H9 (cell line): Measurements from ENCODE around the gene ALDH1A1. TPM values are rescaled to one million over a fixed set of nuclear protein-coding genes. Genes with fewer than 3 reads are reported as not detected.

Experiments used
- DNase-seq: peaks from one replicate; pipeline ENCODE4 v3.0.0-alpha.2; 2017
- H2AFZ ChIP-seq: one replicate; pipeline ENCODE4 v1.6.1; 2013; ENCODE audit warnings: mild to moderate bottlenecking, low read length, control low read depth, moderate library complexity
- H2AK5ac ChIP-seq: 2 replicates; pipeline ENCODE4 v1.6.1; 2013; ENCODE audit warnings: low read length, control low read depth, mixed read lengths; ENCODE audit not compliant: insufficient read length
- H2BK120ac ChIP-seq: one replicate; pipeline ENCODE4 v1.6.1; 2013; ENCODE audit warnings: low read depth, mild to moderate bottlenecking, low read length, control low read depth, inconsistent platforms; ENCODE audit not compliant: poor library complexity, severe bottlenecking
- H2BK12ac ChIP-seq: 2 replicates; pipeline ENCODE4 v1.6.1; 2013; ENCODE audit warnings: low read length, control low read depth, mixed read lengths, low read depth; ENCODE audit not compliant: insufficient read length
- H2BK15ac ChIP-seq: 2 replicates; pipeline ENCODE4 v1.6.1; 2013; ENCODE audit warnings: low read depth, low read length, control low read depth
- H2BK20ac ChIP-seq: one replicate; pipeline ENCODE4 v1.6.1; 2013; ENCODE audit warnings: low read depth, mild to moderate bottlenecking, low read length, control low read depth, inconsistent platforms; ENCODE audit not compliant: poor library complexity, severe bottlenecking
- H2BK5ac ChIP-seq: 2 replicates; pipeline ENCODE4 v1.6.1; 2013; ENCODE audit warnings: low read length, control low read depth, mixed read lengths; ENCODE audit not compliant: insufficient read length
- H3K14ac ChIP-seq: 2 replicates; pipeline ENCODE4 v1.6.1; 2013; ENCODE audit warnings: low read length, control low read depth; ENCODE audit not compliant: insufficient read depth
- H3K18ac ChIP-seq: 2 replicates; pipeline ENCODE4 v1.6.1; 2013; ENCODE audit warnings: low read depth, mild to moderate bottlenecking, mixed read lengths, low read length, control low read depth; ENCODE audit not compliant: insufficient read length
- H3K23ac ChIP-seq: 2 replicates; pipeline ENCODE4 v1.6.1; 2013; ENCODE audit warnings: low read length, control low read depth, mixed read lengths, low read depth; ENCODE audit not compliant: insufficient read length
- H3K23me2 ChIP-seq: 2 replicates; pipeline ENCODE4 v1.6.1; 2013; ENCODE audit warnings: low read depth, mild to moderate bottlenecking, mixed read lengths, low read length, control low read depth; ENCODE audit not compliant: insufficient read length, poor library complexity, severe bottlenecking
- H3K27ac ChIP-seq: 2 replicates; pipeline ENCODE4 v1.5.1; 2013; ENCODE audit warnings: low read length, control low read depth, mixed read lengths, low read depth; ENCODE audit not compliant: insufficient read length
- H3K27me3 ChIP-seq: 2 replicates; pipeline ENCODE4 v1.6.1; 2013; ENCODE audit warnings: low read length, control low read depth, inconsistent platforms; ENCODE audit not compliant: insufficient read depth
- H3K4ac ChIP-seq: 2 replicates; pipeline ENCODE4 v1.6.1; 2013; ENCODE audit warnings: low read depth, mild to moderate bottlenecking, control low read depth, inconsistent platforms, low read length, moderate library complexity
- H3K4me1 ChIP-seq: 2 replicates; pipeline ENCODE4 v1.6.1; 2013; ENCODE audit warnings: low read length, control low read depth, inconsistent platforms; ENCODE audit not compliant: insufficient read depth
- H3K4me2 ChIP-seq: 2 replicates; pipeline ENCODE4 v1.6.1; 2013; ENCODE audit warnings: low read length, control low read depth, mixed read lengths; ENCODE audit not compliant: insufficient read length, insufficient read depth
- H3K56ac ChIP-seq: 2 replicates; pipeline ENCODE4 v1.6.1; 2013; ENCODE audit warnings: low read depth, mild to moderate bottlenecking, mixed read lengths, low read length, control low read depth; ENCODE audit not compliant: insufficient read length
- H3K79me1 ChIP-seq: 2 replicates; pipeline ENCODE4 v1.6.1; 2013; ENCODE audit warnings: low read depth, mild to moderate bottlenecking, moderate library complexity, low read length, control low read depth, inconsistent platforms; ENCODE audit not compliant: insufficient read depth, poor library complexity, severe bottlenecking
- H3K79me2 ChIP-seq: 2 replicates; pipeline ENCODE4 v1.6.1; 2013; ENCODE audit warnings: low read length, control low read depth, inconsistent platforms; ENCODE audit not compliant: insufficient read depth
- H3K9ac ChIP-seq: 2 replicates; pipeline ENCODE4 v1.6.1; 2013; ENCODE audit warnings: low read length, control low read depth, mixed read lengths; ENCODE audit not compliant: insufficient read length; ENCODE audit errors: extremely low read depth
- H3K9me3 ChIP-seq: one replicate; pipeline ENCODE4 v1.6.1; 2013; ENCODE audit warnings: low read depth, low read length, inconsistent platforms; ENCODE audit not compliant: control insufficient read depth
- H3T11ph ChIP-seq: one replicate; pipeline ENCODE4 v1.6.1; 2013; ENCODE audit warnings: mild to moderate bottlenecking, low read length, control low read depth, inconsistent platforms
- H4K20me1 ChIP-seq: one replicate; pipeline ENCODE4 v1.6.1; 2013; ENCODE audit not compliant: control insufficient read depth, insufficient read length, insufficient read depth
- H4K5ac ChIP-seq: 2 replicates; pipeline ENCODE4 v1.6.1; 2013; ENCODE audit warnings: low read depth, mild to moderate bottlenecking, mixed read lengths, low read length, control low read depth; ENCODE audit not compliant: insufficient read length
- H4K8ac ChIP-seq: replicated peaks from 2 replicates; pipeline ENCODE4 v1.6.1; 2013; ENCODE audit warnings: low read length, control low read depth, mixed read lengths, low read depth; ENCODE audit not compliant: insufficient read length
- H4K91ac ChIP-seq: 2 replicates; pipeline ENCODE4 v1.6.1; 2013; ENCODE audit warnings: low read depth, mild to moderate bottlenecking, moderate library complexity, mixed read lengths, low read length, control low read depth; ENCODE audit not compliant: insufficient read length
- H3K27ac Mint-ChIP-seq, 3 experiments: 2 replicates in 2 of 3; 3 replicates in 1 of 3; pipeline ENCODE4 v1.8.0; 2020 to 2021; ENCODE audit warnings: mixed read lengths in 3 of 3, mild to moderate bottlenecking in 1 of 3, moderate library complexity in 1 of 3
- H3K27me3 Mint-ChIP-seq: 2 replicates; pipeline ENCODE4 v1.8.0; 2021; ENCODE audit warnings: low read depth, mild to moderate bottlenecking, moderate library complexity, mixed read lengths
- H3K36me3 Mint-ChIP-seq, 3 experiments: 2 replicates in 2 of 3; 3 replicates in 1 of 3; pipeline ENCODE4 v1.8.0; 2020 to 2021; ENCODE audit warnings: low read depth in 3 of 3, mixed read lengths in 3 of 3; ENCODE audit not compliant: insufficient read depth in 1 of 3
- H3K4me1 Mint-ChIP-seq, 2 experiments: 2 replicates each; pipeline ENCODE4 v1.8.0; 2020; ENCODE audit warnings: mixed read lengths in 2 of 2
- H3K4me3 Mint-ChIP-seq, 2 experiments: 2 replicates in 1 of 2; 3 replicates in 1 of 2; pipeline ENCODE4 v1.8.0; 2020 to 2021; ENCODE audit warnings: mild to moderate bottlenecking in 2 of 2, mixed read lengths in 2 of 2, moderate library complexity in 1 of 2
- H3K9me3 Mint-ChIP-seq, 2 experiments: 2 replicates in 1 of 2; 3 replicates in 1 of 2; pipeline ENCODE4 v1.8.0; 2020; ENCODE audit warnings: mild to moderate bottlenecking in 2 of 2, mixed read lengths in 2 of 2, moderate library complexity in 1 of 2
- CTCF ChIP-seq: fragments of 200-600 bp; sonication (generic); conservative IDR thresholded peaks from 3 replicates; pipeline ENCODE4 v1.8.0; 2021; ENCODE audit warnings: antibody characterized with exemption, mild to moderate bottlenecking
- WGBS: extraction: QIAGEN DNeasy Blood & Tissue Kit; methylation state at CpG from one replicate; pipeline ENCODE4 v1.1.7; 2013; ENCODE audit warnings: missing lambda C conversion rate, low lambda C conversion rate, mixed read lengths; ENCODE audit not compliant: insufficient read length; ENCODE audit errors: extremely low coverage; 5-methylcytosine and 5-hydroxymethylcytosine counted together
- total RNA-seq: library from RNA; stranded (reverse); gene quantifications from 2 replicates; pipeline ENCODE4 v1.2.1, GENCODE V29; 2021

Gene ALDH1A1
- total RNA-seq, 1 experiment from 2014 or later = 1.1 TPM

DNA sequence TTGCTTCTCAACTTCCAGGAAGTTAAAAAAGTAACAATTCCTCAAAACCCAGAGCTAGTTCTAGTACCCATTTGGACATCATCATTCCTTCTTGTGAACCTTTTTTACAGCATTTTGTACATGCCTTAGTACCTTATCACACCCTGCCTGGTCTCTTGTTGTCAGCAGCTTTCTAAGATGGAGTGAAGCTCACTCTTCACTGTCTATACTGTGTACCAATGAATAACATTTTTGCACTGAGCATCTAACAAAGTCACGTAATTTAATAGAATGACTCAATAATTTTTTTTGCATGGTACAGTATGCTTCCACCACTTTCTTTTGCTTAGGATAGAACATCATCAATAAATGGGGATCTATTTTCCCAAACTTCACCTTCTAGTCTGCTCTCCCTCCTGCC, 29.8 kb downstream of the ALDH1A1 start:
- Histone ChIP-seq H4K20me1 (no peaks in the 10 kb centered on the region), H3K23ac (no peak overlapping the region), H2BK12ac (no peak overlapping the region), H3K14ac (no peak overlapping the region), H2BK15ac (no peak overlapping the region), H2AK5ac (no peak overlapping the region), H3K4ac (no peak overlapping the region), H2BK120ac (no peak overlapping the region), H3K27ac (no peak overlapping the region), H3T11ph (no peak overlapping the region), H3K79me1 (no peaks in the 10 kb centered on the region), H4K8ac (no peak overlapping the region), H3K9ac (no peak overlapping the region), H3K27me3 (no peaks in the 10 kb centered on the region), H2BK20ac (no peak overlapping the region), H2AFZ (no peak overlapping the region), H3K4me2 (no peak overlapping the region), H2BK5ac (no peak overlapping the region), H4K91ac (no peak overlapping the region), H4K5ac (no peak overlapping the region), H3K9me3 (no peaks in the 10 kb centered on the region), H3K23me2 (no peaks in the 10 kb centered on the region), H3K4me1 (no peaks in the 10 kb centered on the region), H3K79me2 (no peaks in the 10 kb centered on the region), H3K56ac (no peak overlapping the region), H3K18ac (no peak overlapping the region)
- no peak overlapping the region for H3K4me3 Mint-ChIP-seq
- no peak overlapping the region for H3K27ac Mint-ChIP-seq
- H3K9me3 Mint-ChIP-seq = no peaks in the 10 kb centered on the region
- peaks cover 6 to 10% of the 10 kb centered on the region in 2 experiments for H3K4me1 Mint-ChIP-seq
- no peak for DNase-seq
- no peaks in the 10 kb centered on the region for H3K36me3 Mint-ChIP-seq
- WGBS = no CpG with 5 or more reads among the region's 1 CpG
- TF ChIP-seq CTCF = no peak
- H3K27me3 Mint-ChIP-seq = no peaks in the 10 kb centered on the region
